Choroid plexus epithelial cell (primary cell): ENCODE data around the gene GJD4.

Source experiments
- DNase-seq: peaks from one replicate; pipeline ENCODE4 v3.0.0-alpha.2; 2010; ENCODE audit warnings: low read depth
- H3K4me3 ChIP-seq: 2 replicates; pipeline ENCODE4 v1.5.1; 2011; ENCODE audit warnings: low read depth, mild to moderate bottlenecking, control low read depth, low read length, moderate library complexity
- TF ChIP-seq, protein P1 (sequence below): conservative IDR thresholded peaks from 2 replicates; pipeline ENCODE4 v1.5.1; 2011; ENCODE audit warnings: low read depth, mild to moderate bottlenecking, control low read depth, inconsistent platforms, low read length, moderate library complexity

GJD4 gene

DNA sequence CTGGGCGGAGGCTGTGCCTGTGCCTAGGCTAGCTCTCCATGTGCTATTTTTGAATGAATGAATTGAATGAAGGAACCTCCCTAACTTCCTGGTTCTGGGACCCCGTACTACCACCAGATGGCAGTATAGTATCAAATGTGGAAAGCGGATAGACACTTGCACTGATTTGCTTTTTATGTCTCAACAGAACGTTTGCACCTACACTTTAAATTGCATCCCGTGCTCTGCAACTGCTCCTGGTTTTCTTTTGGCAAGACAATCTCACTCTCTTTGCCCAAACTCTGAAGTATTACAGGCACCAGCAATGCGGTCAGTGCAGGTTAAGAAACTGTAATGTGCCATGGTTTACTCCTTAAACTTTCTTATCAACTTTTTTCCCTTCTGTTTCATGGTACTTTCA, 30.4 kb downstream of the GJD4 start:
- TF ChIP-seq, protein P1, sequence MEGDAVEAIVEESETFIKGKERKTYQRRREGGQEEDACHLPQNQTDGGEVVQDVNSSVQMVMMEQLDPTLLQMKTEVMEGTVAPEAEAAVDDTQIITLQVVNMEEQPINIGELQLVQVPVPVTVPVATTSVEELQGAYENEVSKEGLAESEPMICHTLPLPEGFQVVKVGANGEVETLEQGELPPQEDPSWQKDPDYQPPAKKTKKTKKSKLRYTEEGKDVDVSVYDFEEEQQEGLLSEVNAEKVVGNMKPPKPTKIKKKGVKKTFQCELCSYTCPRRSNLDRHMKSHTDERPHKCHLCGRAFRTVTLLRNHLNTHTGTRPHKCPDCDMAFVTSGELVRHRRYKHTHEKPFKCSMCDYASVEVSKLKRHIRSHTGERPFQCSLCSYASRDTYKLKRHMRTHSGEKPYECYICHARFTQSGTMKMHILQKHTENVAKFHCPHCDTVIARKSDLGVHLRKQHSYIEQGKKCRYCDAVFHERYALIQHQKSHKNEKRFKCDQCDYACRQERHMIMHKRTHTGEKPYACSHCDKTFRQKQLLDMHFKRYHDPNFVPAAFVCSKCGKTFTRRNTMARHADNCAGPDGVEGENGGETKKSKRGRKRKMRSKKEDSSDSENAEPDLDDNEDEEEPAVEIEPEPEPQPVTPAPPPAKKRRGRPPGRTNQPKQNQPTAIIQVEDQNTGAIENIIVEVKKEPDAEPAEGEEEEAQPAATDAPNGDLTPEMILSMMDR: peak; percentile 90
- peak; percentile 83 for DNase-seq
- H3K4me3 ChIP-seq: peak overlapping the region; percentile 14

DNA sequence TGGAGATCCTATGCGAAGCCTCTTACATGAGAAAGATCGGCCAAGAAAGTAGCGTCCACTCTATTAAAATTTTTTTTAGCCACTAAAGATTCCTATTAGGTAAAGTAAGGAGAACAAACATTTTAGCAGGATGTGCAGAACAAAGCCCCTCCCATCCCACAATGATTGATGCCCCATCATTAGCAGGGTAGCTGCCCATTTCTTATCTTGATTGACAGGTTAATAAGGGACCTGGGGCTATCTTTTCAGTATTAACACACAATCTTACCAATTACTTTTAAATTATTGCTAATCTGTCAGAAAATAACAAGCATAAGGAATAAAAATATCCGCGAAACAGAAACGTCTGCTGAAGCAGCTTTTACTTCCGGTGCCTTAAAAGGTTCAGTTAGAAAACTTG, 31.8 kb downstream of the GJD4 start:
- TF ChIP-seq, protein P1: no peak
- peak overlapping the region; percentile 11 for H3K4me3 ChIP-seq
- DNase-seq: no peak

- H3K4me3 ChIP-seq: peak overlapping the region; percentile 38
Measured at GRCh38 chr10:35637462-35637861, 32.3 kb downstream of the GJD4 start.

DNA sequence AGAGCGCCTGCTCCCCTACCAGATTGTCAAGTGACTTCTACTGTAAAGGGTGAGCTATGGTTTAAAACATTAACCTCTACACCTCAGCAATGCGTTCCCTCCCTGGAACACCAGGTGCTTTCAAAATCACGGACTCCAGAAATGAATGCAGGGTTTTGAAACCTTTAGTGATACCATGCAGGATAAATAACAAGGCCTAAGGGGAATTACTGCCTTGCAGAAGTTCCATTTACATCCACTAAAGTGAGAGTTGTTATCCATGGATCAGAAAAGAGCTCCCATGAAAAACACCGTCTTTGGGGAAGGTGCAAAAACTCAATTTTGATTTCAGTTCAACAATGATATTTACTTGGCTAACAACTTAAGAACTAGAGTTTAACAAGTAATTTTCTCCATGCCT, 33.0 kb downstream of the GJD4 start:
- DNase-seq: no peak
- TF ChIP-seq, protein P1: no peak
- no peak overlapping the region for H3K4me3 ChIP-seq

More at GRCh38 chr10:35637462-35637861, 32.3 kb downstream of the GJD4 start:
- DNase-seq: peak; percentile 22
- TF ChIP-seq, protein P1: no peak

GRCh38 chr10:35639021-35639727, 34.0 kb downstream of the GJD4 start:
- TF ChIP-seq, protein P1: no peak
- peak overlapping the region; percentile 71 for H3K4me3 ChIP-seq
- DNase-seq: no peak

GRCh38 chr10:35639728-35640401, 34.7 kb downstream of the GJD4 start:
- TF ChIP-seq, protein P1: peak; percentile 43
- peak overlapping the region; percentile 71 for H3K4me3 ChIP-seq
- peak; percentile 57 for DNase-seq

- peak overlapping the region; percentile 76 for H3K4me3 ChIP-seq
Measured at GRCh38 chr10:35640474-35640873, 35.3 kb downstream of the GJD4 start.

More at GRCh38 chr10:35640474-35640873, 35.3 kb downstream of the GJD4 start:
- TF ChIP-seq, protein P1: peak; percentile 32
- peak; percentile 78 for DNase-seq
